Stimulated activated CD4-positive, alpha-beta T cell treated with anti-CD3 and anti-CD28 coated beads, Interleukin-1b, Interleukin-23, amount 100 ng/mL, for 24 hours (primary cell): ENCODE data around the gene DPP6.

ENCODE experiments used
- DNase-seq, 4 experiments: peaks; one replicate each; pipeline ENCODE4 v3.0.0-alpha.2; 2020; ENCODE audit warnings: low read depth in 4 of 4, low spot score in 1 of 4

DPP6 gene

DNA sequence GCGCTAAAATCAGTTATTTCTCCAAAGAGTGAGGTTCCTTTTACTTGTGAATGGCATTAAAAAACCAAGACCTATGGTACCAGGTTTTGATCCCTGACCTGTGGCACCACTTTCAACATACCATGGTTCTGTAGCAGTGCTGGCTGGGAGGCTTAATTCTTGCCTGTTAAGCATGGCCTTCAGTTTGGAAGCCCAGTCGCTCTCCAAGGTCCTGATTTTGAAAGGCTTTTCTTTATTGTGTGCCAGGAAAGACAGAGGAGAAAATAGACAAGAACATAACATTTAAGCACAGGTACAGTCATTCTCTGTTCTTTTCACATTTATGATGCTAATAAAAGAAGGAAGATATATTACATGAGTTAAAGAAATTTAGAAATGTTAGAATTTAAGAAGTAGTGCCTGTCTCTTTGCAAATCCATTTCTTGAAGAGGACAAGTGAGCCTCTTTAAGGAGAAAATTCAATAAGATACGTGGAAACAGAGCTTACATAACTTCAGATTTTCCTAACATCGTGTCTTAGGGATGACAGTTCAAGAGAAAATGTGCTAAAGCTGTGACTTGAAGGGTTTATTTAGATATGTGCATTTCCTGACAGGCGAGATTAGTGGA is 357.6 kb downstream of the DPP6 start:
- DNase-seq, result no peak

DNA sequence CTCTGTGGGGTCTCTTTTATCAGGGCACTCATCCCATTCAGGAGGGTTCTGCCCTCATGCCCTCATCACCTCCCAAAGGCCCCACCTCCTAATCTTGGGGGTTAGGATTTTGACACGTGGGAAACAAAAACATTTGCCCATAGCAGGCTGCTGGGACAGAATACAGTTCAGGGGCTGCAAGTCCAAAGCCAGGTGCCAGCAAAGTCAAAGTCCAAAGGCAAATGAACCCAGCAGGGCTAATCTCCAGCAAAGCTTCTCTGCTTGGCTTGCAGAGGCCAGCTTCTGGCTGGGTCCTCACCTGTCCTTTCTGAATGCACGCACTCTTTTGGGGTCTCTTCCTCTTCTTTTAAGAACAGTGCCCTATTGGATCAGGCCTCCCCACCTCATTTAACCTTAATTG is 359.9 kb downstream of the DPP6 start:
- no peak for DNase-seq

DNA sequence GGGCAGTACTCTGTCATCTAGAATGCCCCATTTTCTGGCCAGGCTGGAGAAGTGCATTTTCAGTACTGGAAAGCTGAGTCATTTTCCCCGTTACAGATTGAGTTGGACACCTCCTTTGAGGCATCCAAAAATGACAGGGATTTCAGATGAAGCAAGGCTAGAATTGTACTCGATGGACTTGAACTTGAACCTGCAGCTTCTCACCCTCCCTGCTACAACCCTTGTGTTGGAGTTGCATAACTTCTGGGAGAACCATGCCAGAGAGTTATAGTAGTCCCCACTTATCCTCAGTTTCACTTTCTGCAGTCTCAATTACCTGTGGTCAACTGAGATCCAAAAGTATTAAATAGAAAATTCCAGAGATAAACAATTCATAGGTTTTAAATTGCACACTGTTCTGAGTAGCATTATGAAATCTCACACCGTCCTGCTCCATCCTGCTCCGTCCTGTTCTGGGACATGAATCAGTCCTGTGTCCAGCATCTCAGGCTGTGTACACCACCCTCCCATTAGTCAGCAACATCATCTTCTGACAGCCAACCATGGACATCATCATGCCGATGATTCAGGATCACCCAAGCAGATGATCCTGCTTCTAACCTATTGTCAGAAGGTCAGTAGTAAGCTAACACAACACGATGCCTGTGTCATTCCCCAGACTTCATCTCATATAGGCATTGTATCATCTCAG is 363.7 kb downstream of the DPP6 start:
- DNase-seq, result no peak

DNA sequence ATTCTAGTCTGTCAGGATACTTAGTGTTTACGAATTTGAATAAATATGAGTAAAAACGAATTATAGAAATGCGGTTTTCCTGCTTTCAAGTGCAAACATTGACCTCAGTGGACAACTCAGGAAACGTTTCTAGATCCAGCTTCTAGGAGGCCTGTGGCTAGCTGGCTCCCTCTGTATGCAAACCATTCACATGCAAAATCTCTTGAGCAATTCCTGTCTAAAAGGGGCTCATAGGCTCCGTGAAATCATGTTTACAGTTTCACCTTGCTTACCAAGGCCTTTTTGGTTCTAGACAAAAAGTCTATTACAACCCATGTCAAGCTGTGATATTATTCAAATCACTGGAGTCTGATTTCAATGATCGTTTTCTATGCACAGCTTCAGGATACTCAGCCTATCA is 364.5 kb downstream of the DPP6 start:
- no peak for DNase-seq

DNA sequence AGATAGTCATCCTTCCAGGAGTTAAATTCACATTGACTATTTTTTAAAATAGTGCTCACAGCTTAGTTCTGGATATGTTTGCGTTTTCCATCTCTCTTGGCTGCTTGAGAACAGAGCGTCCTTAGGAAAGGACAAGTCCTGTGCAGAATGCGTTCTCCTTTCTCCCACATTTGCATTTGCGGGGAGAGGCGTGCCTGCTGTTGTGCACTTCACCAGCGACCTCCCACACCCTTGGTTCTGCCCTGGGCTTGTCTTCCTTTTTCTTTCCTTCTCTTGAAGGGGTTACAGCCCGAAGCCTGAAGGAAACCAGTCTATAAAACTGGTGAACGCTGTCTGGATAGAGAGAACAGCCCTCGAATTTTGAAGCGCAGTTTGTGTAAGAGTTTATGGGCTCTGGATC is 367.1 kb downstream of the DPP6 start:
- no peak for DNase-seq

- DNase-seq, result no peak
Measured at GRCh38 chr7:154423231-154423630, 371.0 kb downstream of the DPP6 start.

- no peak for DNase-seq
Measured at GRCh38 chr7:154424350-154424749, 372.2 kb downstream of the DPP6 start.

- no peak for DNase-seq
Measured at GRCh38 chr7:154425271-154425670, 373.1 kb downstream of the DPP6 start.

DNA sequence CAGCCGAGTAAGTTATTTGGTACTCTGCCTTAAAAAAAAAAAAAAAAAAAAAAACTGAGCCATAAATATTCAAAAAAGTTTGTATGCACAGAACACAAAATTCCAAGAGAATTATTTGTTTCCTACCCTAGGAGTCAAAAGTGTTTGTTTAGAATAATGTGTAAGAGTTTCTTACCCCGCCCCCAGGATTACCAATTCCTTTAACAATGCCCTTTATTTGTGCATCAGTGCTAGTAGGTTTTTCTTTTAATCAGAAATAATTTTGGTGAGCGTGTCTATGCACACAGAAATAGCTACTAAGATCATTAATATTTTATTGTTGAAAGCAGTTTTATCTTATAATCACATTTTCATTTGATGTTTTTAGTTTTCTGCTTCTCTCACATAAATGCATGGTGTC is 374.6 kb downstream of the DPP6 start:
- DNase-seq, result no peak

DNA sequence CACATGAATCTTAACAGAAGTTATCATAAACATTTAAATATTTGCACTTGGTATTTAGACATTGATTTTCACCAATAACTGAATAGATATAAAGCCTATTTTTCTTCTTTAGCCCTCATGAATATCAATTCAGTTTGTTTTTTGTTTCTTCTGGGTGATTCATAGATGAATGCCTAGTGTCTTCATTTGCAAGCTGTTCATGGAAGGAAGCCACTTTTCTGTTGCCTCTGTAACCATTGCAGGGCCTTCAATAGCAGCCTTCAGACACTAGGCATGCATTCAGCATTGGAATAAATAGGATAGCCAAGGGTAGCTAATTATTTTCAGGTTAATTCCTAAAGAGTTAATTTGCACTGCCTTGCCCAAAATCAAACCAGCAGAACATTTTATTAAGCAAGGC is 375.3 kb downstream of the DPP6 start:
- DNase-seq, result no peak

DNA sequence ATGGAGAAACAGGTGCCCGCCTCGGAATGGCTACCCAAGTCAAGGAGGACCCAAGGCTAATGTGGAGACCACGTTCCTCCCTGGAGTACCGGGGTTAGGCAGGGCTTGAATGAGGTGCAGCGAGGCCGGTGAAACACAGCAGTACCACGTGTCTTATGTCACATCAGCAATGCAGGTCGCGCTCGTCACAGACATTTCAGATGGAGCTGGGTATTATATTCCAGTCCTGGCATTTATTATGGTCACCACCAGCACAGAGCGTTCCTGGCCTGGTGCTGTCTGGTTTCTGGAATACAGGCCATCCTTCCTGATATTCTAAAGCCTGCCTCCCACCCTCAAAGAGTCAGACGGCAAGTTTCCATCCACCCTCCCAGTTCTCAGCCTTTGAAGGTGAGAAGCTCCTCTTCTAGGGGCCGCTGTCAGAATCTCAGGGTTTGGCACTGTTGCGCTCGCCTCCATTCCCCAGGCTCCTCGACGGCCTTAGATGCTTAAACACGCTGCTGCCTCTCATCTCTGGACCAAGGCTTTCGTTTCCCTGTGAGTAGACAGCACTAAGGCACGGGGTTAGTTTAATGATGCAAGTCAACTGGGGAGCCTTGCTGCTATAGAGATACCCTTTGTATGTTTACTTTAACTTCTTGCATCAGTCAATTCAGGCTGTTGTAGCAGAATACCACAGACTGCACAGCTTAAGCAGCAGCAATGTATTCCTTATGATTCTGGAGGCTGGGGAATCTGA is 377.6 kb downstream of the DPP6 start:
- DNase-seq, result no peak

DNA sequence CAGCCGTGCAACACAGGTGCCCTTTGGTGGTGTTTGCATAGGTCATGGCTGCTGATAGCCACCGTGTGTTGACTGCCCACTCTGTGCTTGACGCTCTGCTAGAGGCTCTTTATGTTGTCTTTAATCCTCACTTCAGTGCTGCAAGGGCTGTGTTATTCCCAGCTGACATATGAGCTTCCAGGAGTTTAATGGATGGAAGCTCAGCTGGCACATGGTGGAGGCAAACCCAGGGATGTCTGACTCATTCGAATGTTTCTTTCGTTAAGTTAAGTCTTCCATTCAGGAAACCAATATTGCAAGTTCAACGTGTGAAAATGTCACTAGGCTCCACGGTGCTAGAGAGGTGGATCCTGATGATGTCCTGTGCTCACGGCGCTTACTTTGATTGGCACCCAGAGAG is 378.4 kb downstream of the DPP6 start:
- no peak for DNase-seq

DNA sequence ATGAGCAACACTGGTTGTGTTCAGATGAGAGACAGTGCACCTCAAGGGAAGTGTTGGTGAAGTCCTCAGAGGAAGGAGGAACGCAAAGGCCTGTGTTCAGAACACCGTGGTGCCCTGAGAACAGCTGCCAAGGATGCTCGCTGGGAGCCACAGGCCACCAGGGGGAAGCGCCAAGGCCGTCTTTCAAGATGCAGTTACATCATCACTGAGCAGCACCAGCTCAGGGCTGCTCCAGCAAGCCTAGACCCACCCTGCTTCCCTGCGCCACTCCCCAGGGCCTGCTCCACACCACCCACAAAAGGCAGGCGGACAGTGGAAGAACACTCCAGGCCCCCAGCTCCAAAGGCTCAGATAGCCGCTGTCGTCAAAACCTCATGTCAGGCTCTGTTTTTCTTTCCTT is 378.8 kb downstream of the DPP6 start:
- no peak for DNase-seq

DNA sequence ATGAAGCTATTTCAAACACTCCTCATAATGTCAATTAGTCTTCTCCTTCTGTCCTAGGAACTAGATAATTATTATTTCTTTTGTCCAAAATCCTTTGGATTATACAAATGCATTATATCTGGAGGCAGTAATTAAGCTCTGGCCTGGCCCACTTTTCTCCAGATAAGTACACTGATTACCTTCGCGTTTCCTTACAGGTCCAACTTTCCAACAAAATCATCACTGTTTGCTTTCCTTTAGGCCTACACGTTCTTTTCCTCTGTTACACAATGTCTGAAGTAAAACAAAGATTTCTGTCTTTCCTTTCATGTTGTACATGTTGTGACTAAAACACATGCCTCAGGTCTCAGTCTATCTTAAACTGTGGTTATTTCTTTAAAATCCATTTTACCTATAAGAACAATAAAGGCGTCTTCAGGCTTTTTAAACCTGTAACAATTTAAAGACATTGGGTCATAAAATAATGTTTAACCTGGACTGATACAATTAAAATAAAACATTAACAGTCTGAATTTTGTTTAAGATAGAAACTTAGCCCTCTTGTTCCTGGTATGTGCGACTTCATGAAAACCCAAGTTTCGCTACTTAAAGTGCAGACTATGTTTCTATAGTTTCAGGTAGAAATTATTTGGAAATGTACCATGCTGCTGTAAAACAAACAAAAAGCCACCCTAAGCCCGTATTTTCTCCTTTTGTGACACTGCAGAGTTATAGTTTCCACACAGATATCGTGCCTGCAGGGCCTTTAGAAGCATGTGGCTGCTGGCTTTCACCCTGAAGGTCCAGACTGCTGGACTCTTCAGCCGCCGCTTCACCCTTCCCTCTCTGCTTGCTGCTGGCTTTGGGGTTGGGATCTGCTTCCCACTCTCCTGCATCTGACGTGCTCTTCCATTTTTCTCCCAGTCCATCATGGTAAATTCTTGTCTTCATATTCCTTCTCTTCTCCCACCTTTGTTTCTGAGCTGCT is 381.7 kb downstream of the DPP6 start:
- DNase-seq, result no peak

DNA sequence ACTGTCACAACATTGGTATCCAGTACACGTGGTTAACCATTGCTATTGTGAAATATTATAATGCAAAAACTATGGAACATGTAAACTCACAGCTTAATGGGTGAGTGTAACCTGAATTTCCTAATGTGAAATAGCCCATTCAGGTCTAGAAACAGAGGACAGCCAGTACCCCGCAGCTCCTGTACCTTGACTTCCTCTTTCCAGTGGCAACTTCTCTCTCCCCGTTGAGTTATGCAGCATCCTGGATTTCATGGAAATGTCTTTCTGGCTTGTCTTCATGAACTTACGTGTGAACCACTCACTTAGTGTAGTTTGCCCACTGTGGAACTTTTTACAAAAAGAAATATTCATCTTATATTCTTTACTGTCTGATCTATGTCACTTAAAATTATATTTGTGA is 384.4 kb downstream of the DPP6 start:
- DNase-seq, result no peak

- DNase-seq, result no peak
Measured at GRCh38 chr7:154437234-154437633, 385.0 kb downstream of the DPP6 start.

GRCh38 chr7:154438571-154439367 is 386.6 kb downstream of the DPP6 start:
- DNase-seq, result no peak

GRCh38 chr7:154440058-154440457 is 387.9 kb downstream of the DPP6 start:
- no peak for DNase-seq

DNA sequence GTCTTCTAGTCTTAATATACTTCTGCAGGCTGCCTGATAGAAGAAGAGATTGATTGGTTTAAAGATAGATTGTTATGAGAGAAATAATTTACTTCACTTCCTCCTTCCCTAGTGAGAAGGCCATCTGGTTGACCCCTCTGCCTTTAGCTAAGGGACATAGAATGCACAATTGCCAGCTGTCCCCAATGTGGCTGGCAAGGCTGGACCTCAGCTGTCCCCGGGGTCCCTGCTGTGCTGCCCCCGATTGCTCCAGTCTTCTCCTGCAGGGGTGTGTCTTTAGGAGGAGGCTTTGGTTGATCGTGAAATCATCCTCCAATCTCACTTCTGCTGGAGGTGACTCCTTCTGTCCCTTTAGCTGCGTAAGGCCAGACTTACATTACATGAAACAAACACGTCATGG is 388.5 kb downstream of the DPP6 start:
- DNase-seq, result no peak

- DNase-seq, result no peak
Measured at GRCh38 chr7:154441811-154442210, 389.6 kb downstream of the DPP6 start.

DNA sequence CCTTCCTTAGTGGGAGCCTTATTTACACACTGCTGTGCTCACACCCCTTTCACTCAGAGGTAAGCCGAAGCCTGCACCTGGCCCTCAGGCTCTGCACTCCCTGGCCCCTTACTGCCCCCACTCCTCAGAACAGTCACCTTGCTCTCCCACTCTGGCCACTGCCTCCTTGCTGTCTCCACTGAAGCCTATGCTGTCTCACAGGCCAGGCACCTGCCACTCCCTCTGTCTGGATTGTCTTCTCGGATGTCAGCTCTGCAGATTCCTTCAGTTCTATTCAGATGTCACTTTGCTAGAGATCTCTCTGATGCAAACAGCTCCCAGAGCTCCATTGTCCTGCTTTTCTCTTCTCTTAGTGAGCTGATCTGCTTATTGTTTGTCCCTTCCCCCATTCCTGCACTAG is 390.7 kb downstream of the DPP6 start:
- no peak for DNase-seq
